BLaER1 (cell line): ENCODE results near the gene HSPA1L.
"Not testable (repeated sequence)": the region's sequence is repeated elsewhere in the genome, so short reads cannot be mapped to it uniquely, and the experiment has no call there.

ENCODE experiments used
- H3K27ac ChIP-seq: shearing (Covaris generic); formaldehyde crosslinking; 2 replicates; pipeline ENCODE4 v1.8.1; 2022
- H3K27me3 ChIP-seq: shearing (Covaris generic); formaldehyde crosslinking; 2 replicates; pipeline ENCODE4 v1.8.1; 2022
- H3K36me3 ChIP-seq: shearing (Covaris generic); formaldehyde crosslinking; 2 replicates; pipeline ENCODE4 v1.8.1; 2022
- H3K4me1 ChIP-seq: shearing (Covaris generic); formaldehyde crosslinking; 2 replicates; pipeline ENCODE4 v1.8.1; 2022
- H3K4me2 ChIP-seq: shearing (Covaris generic); formaldehyde crosslinking; 2 replicates; pipeline ENCODE4 v1.8.1; 2022
- H3K4me3 ChIP-seq: shearing (Covaris generic); formaldehyde crosslinking; 2 replicates; pipeline ENCODE4 v1.8.1; 2022
- H3K9ac ChIP-seq: shearing (Covaris generic); formaldehyde crosslinking; 2 replicates; pipeline ENCODE4 v1.8.1; 2022
- H3K9me3 ChIP-seq: shearing (Covaris generic); formaldehyde crosslinking; 2 replicates; pipeline ENCODE4 v1.8.1; 2022
- H4K20me1 ChIP-seq: shearing (Covaris generic); formaldehyde crosslinking; 2 replicates; pipeline ENCODE4 v1.8.1; 2022
- Cebpa-rat ChIP-seq: shearing (Covaris generic); IDR thresholded peaks from 2 replicates; pipeline ENCODE4 v1.8.1; 2022

Gene HSPA1L

DNA sequence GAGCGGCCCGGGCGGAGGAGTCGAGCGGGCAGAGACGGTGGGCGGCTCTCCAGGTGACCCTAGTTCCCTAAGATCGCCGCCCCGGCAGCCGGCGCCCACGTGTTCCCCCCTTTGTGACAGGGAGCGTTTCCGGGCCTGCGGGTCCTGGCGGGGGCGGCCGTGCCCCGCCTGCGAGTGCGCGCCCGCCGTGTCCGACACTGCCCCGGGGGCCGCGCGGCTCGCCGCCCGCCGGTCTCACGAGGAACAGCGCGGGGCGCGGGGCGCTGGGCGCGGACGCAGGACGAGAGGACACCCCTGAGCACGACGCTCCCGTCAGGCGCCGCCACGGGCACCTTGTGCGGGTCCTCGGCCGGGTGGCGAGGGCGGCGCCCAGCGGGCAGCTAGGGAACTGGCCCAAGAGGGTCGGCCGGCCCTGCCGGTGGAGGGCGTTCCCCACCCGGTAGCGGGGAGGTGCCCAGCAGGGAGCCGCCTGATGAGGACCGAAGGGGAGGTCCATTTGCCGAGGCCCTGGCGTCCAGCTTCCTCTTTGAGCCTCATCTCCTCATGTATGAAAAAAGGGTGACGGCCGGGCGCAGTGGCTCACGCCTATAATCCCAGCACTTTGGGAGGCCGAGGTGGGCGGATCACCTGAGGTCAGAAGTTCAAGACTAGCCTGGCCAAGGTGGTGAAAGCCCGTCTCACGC lies 19.3 kb downstream of the HSPA1L start, which contains the start of gene VARS1:
VARS1 (minus strand) TSS at position 137 of the 683 bp plus-strand sequence. CDS start 535 bp downstream, outside the sequence.
- no peaks in the 10 kb centered on the region for H4K20me1 ChIP-seq
- no peak for TF ChIP-seq Cebpa-rat
- peaks cover 75% of the 10 kb centered on the region for H3K4me1 ChIP-seq
- peak within 1 kb of the TSS; percentile 95 for H3K4me3 ChIP-seq
- H3K27ac ChIP-seq: peak within 1 kb of the TSS; percentile 100
- no peaks in the 10 kb centered on the region for H3K27me3 ChIP-seq
- H3K9me3 ChIP-seq: no peaks in the 10 kb centered on the region
- H3K9ac ChIP-seq: peak within 1 kb of the TSS; percentile 99
- H3K36me3 ChIP-seq: peaks cover 48% of the 10 kb centered on the region
- H3K4me2 ChIP-seq: peak within 1 kb of the TSS; percentile 93

DNA sequence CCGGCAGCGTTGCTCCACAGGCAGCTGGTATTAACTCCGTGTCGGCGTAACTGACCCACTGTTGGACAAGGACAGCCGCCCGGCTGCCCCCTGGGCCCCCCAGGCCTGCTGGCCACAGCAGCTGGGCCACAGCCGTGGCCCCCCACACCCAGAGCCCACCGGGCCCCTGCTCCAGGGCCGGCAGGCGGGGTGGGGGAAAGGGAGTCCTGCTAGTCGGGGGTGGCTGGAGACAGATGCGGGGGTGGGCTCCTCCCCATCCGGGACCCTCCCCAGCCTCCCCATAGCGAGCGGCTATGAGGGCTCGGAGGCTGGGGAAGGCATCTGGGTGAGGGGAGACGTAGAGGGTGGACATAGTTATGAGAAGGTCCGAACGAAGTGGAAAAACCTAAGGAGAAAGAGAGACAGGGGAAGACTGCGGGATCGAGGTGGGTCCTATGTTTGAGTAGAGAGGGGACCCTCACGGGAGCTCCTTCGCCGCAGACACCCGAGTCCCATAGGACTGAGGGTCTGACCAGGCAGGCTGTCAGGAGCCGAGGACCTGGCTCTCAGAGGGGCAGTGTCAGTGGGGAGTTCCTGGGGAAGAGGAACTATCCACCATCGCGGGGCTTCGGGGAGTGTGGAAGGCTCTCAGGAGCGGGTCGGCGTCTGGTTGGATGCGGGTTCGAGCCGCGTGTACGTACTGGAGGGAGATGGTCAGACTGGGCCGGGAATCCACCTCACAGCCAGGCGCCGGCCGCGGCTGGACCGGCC lies 20.0 kb downstream of the HSPA1L start:
- peak overlapping the region; percentile 95 for H3K4me3 ChIP-seq
- peaks cover 48% of the 10 kb centered on the region for H3K36me3 ChIP-seq
- H3K27me3 ChIP-seq: no peaks in the 10 kb centered on the region
- H3K4me2 ChIP-seq: peak overlapping the region; percentile 93
- peaks cover 76% of the 10 kb centered on the region for H3K4me1 ChIP-seq
- peak overlapping the region; percentile 99 for H3K9ac ChIP-seq
- peak overlapping the region; percentile 100 for H3K27ac ChIP-seq
- TF ChIP-seq Cebpa-rat: no peak
- H4K20me1 ChIP-seq: no peaks in the 10 kb centered on the region
- H3K9me3 ChIP-seq: no peaks in the 10 kb centered on the region

DNA sequence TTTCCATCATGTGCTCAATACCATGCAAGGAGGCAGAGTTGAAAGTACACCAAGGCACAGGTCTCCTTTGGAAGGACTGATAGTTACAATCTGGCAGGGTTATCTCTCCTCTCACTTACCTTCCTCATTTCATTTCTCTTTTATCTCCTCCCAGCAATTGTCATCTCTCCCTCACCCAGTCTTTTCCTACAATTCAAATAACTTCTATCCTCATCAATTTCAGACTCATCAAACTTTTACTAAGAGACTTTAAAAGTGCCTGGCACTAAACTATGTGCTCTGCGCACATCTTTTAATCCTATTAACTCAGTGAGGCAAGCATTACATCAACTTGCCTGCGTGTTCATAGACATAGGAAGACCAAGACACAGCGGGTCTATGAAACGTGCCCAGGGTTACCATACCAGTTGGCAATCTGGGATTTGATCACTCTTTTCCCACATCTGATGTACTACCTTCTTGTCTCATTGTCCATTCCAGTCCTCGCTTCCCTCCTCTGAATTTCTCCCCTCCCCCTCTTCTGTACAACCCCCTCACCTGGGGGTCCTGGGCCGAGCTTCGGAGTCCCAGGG lies 20.7 kb downstream of the HSPA1L start:
- Histone ChIP-seq H3K36me3 (peaks cover 48% of the 10 kb centered on the region), H3K4me1 (peaks cover 78% of the 10 kb centered on the region), H3K4me3 (peak overlapping the region; percentile 95)

DNA sequence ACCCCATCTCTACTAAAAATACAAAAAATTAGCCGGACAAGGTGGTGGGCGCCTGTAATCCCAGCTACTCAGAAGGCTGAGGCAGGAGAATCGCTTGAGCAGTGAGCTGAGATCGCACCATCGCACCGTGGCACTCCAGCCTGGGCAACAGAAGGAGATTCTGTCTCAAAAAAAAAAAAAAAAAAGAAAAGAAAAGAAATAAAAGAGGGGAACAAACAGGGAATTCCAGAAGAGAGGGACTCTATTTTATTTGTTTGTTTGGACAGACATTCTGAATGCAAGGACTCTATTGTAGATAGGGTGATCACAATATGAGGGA lies 21.2 kb downstream of the HSPA1L start:
- H3K27ac ChIP-seq: peak overlapping the region; percentile 100
- H3K27me3 ChIP-seq, H3K9me3 ChIP-seq, H4K20me1 ChIP-seq: not testable (repeated sequence)
- H3K4me1 ChIP-seq: peaks cover 78% of the 10 kb centered on the region
- peak overlapping the region; percentile 99 for H3K9ac ChIP-seq
- H3K4me3 ChIP-seq: peak overlapping the region; percentile 95
- peaks cover 47% of the 10 kb centered on the region for H3K36me3 ChIP-seq
- H3K4me2 ChIP-seq: peak overlapping the region; percentile 93

More for the DNA sequence above, 20.7 kb downstream of the HSPA1L start:
- Histone ChIP-seq H3K27ac (peak overlapping the region; percentile 100), H3K9ac (peak overlapping the region; percentile 99), H4K20me1 (no peaks in the 10 kb centered on the region), H3K27me3 (no peaks in the 10 kb centered on the region), H3K4me2 (peak overlapping the region; percentile 93), H3K9me3 (no peaks in the 10 kb centered on the region)
- no peak for TF ChIP-seq Cebpa-rat

DNA sequence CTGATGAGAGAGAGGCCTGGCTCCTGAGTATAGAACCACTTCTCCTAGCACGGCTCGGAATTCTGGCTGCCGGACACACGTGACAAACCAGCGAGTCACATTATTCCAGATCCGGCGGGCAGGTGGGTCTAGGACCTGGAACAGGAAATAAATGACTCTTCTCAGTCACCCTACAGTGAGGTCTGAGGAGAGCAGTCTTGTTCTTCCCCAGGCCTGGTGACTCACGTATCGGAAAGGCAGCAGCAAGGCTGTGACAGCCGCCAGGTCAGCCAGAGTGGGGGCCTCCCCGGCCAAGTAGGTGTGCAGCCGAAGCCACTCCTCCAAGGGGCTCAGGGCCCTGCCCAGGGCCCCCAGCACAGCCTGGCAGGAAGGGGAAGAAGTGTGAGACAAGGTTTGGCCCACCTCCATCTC lies 22.3 kb downstream of the HSPA1L start:
- TF ChIP-seq Cebpa-rat: no peak
- Histone ChIP-seq H3K9ac (peak overlapping the region; percentile 8; the same call in 1 of the 2 replicates), H3K27me3 (no peaks in the 10 kb centered on the region), H3K4me1 (peaks cover 73% of the 10 kb centered on the region), H4K20me1 (no peaks in the 10 kb centered on the region), H3K9me3 (no peaks in the 10 kb centered on the region), H3K36me3 (peaks cover 52% of the 10 kb centered on the region), H3K27ac (peak overlapping the region; percentile 37; the same call in 1 of the 2 replicates), H3K4me3 (no peak overlapping the region), H3K4me2 (peak overlapping the region; percentile 93)

DNA sequence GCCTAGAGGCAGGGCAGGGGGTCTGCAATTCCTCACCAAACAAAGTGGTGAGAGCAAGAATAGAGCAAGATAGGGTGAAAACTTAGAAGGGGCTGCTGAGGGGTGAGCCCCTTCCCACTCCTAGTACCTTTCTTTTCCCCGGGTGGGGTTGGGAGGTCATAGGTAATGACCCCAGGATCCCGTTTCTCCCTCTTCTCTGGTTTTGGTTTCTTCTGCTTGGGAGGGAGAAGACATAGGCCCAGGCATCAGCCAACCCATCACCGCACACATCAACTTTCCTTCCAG lies 23.1 kb downstream of the HSPA1L start:
- Histone ChIP-seq H3K27me3 (no peaks in the 10 kb centered on the region), H3K36me3 (peaks cover 59% of the 10 kb centered on the region), H3K9ac (peak overlapping the region; percentile 8; the same call in 1 of the 2 replicates), H4K20me1 (no peaks in the 10 kb centered on the region), H3K4me3 (no peak overlapping the region), H3K9me3 (no peaks in the 10 kb centered on the region), H3K4me2 (no peak overlapping the region), H3K27ac (no peak overlapping the region), H3K4me1 (peaks cover 65% of the 10 kb centered on the region)
- no peak for TF ChIP-seq Cebpa-rat

DNA sequence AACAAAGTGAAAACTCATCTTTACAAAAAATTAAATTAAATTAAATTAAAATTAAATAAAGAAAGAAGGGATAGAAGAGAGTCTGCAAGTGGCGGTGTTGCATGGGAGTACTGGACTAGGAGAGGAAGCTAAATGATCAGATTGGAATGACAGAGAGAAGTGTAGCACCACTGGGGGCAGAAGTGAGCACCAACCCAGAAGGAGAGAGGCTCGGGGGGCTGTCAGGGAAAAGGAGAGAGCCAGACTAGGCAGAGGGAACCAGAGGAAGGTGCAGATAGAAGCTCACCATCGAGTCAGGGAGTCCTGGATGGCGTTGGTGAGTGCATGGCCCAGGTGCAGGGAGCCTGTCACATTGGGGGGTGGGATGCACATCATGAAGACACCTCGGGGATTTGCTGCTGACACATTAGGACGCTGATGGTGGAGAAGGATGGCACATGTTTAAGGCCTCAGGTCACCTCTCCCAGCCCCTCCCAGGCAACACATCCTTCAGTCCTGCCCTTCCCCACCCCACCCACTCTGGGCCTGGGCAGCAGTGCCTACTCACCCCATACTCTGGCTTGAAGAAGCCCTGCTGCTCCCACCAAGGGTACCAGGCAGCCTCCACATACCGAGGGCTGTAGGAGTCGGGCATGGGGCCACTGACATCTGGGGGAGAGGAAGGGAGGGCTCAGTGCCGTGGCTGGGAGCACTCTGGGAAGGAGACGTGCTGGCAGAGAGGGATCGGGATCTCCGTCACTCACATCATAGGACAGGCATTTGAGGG lies 23.6 kb downstream of the HSPA1L start:
- Histone ChIP-seq H3K9ac (no peak overlapping the region), H3K27ac (no peak overlapping the region), H3K27me3 (no peaks in the 10 kb centered on the region), H3K4me2 (no peak overlapping the region; the same call in 1 of the 2 replicates), H3K9me3 (no peaks in the 10 kb centered on the region), H3K36me3 (peaks cover 64% of the 10 kb centered on the region), H4K20me1 (no peaks in the 10 kb centered on the region), H3K4me3 (no peak overlapping the region), H3K4me1 (peaks cover 60% of the 10 kb centered on the region)
- TF ChIP-seq Cebpa-rat: no peak

DNA sequence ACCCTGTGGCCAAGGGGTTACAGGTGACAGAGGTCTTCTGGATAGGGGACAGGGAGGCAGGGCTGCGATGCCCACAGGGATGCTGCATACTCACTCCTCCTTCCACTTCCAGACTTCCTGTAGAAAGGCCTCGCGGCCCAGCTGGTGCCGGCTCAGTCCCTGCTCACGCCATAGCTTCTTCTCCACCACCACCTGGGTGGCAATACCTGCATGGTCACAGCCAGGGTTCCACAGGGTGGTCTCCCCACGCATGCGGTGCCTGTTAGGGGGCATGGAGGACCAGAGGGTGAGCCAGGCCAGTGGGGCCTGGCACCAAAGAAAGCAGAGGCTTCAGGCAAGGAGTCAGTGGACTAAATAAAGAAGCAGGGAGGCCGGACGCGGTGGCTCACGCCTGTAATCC lies 29.6 kb downstream of the HSPA1L start:
- no peak overlapping the region for H3K9ac ChIP-seq
- H3K36me3 ChIP-seq: peaks cover 97% of the 10 kb centered on the region
- H4K20me1 ChIP-seq: peaks cover 12% of the 10 kb centered on the region; the same call in 1 of the 2 replicates
- no peaks in the 10 kb centered on the region for H3K27me3 ChIP-seq
- peaks cover 18% of the 10 kb centered on the region for H3K4me1 ChIP-seq
- no peak overlapping the region for H3K4me2 ChIP-seq
- no peaks in the 10 kb centered on the region for H3K9me3 ChIP-seq
- no peak overlapping the region for H3K4me3 ChIP-seq
- H3K27ac ChIP-seq: no peak overlapping the region
- TF ChIP-seq Cebpa-rat: no peak

DNA sequence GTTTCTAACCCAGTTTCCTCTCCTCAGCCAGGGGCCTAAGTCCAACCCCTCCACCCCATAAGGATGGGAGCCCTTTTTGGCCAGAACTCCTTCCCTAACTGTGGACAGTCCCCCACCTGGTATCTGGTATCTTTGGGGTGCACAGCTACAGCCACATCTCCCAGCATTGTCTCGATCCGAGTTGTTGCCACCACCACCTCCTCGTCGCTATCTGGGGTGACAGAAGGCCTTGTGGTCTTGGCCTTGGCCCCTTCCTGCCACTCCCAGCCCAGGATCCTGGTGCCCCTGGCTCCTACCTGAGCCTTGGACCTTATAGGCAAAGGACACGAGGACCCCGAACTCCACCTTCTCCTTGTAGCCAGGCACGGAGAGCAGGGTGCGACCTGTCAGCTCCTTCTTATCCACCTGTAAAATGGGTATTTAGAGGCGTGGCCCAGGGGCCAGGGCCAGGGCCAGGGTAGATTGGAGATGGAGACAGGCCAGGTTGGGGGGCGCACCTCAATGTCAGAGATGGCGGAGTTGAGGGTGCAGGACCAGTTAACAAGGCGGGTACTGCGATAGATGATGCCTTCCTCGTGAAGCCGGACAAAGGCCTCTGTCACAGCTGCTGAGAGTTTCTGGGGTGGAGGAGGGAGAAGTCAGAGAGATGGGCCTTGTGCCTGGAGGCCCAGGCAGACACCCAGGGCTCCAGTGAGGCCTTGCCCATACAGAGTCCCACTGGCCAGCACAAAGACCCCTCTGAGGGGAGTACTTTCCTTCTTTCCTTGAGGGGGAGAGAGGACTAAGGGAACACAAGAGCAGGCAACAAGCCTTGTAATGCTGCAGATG lies 30.8 kb downstream of the HSPA1L start:
- Histone ChIP-seq H3K9ac (no peak overlapping the region), H3K36me3 (peaks cover 97% of the 10 kb centered on the region), H3K27ac (no peak overlapping the region), H3K4me1 (peaks cover 10% of the 10 kb centered on the region), H3K4me2 (no peak overlapping the region), H3K27me3 (no peaks in the 10 kb centered on the region), H3K9me3 (no peaks in the 10 kb centered on the region), H3K4me3 (no peak overlapping the region), H4K20me1 (peaks cover 12% of the 10 kb centered on the region; the same call in 1 of the 2 replicates)
- TF ChIP-seq Cebpa-rat: no peak
